HG03439 (cell line): ENCODE data around the gene COPS4.
"Not testable (repeated sequence)": the region's sequence is repeated elsewhere in the genome, so short reads cannot be mapped to it uniquely, and the experiment has no call there.

Experiments
- ATAC-seq: cut with Tn5 transposase; IDR thresholded peaks from one replicate; pipeline ENCODE4 v1.9.1; 2021; ENCODE audit warnings: mild to moderate bottlenecking, moderate library complexity; ENCODE audit not compliant: unreplicated experiment

Gene COPS4

GRCh38 chr4:83034630-83035494, at the start of gene COPS4:
TSS of gene COPS4 (plus strand) at chr4:83035183. CDS start at chr4:83035225, 42 bp downstream.
- peak; percentile 97 for ATAC-seq

GRCh38 chr4:82987519-82987918, 47.5 kb upstream of the COPS4 start:
- ATAC-seq: not testable (repeated sequence)

DNA sequence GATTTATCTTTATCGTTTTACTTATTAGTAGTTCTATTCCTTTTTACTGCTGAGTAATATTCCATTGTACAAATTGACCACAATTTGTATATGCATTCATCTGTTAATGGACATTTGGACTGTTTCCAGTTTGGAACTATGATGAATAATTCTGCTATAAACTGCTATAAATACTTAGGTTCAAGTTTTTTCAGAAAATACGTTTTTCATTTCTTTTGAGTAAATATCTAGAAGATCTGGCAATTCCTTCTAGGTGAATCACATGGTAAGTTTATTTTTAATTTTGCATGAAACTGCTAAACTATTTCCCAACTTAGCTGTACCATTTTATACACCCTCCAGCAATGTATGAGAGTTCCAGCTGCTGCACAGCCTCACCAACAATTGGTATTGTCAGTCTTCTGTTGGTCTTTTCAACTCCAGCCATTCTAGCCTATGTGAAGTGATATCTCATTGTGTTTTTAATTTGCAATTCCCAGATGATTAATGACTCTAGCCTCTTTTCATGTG, 46.6 kb upstream of the COPS4 start:
- no peak for ATAC-seq

GRCh38 chr4:82989575-82990429, 45.2 kb upstream of the COPS4 start:
- peak; percentile 77 for ATAC-seq

GRCh38 chr4:82994834-82995233, 40.1 kb upstream of the COPS4 start:
- no peak for ATAC-seq

- ATAC-seq: no peak
Observed at GRCh38 chr4:82998898-82999297, 36.1 kb upstream of the COPS4 start.

- no peak for ATAC-seq
Observed at GRCh38 chr4:83002329-83002728, 32.7 kb upstream of the COPS4 start.

GRCh38 chr4:83003044-83003791, 31.8 kb upstream of the COPS4 start:
- ATAC-seq: not testable (repeated sequence)

DNA sequence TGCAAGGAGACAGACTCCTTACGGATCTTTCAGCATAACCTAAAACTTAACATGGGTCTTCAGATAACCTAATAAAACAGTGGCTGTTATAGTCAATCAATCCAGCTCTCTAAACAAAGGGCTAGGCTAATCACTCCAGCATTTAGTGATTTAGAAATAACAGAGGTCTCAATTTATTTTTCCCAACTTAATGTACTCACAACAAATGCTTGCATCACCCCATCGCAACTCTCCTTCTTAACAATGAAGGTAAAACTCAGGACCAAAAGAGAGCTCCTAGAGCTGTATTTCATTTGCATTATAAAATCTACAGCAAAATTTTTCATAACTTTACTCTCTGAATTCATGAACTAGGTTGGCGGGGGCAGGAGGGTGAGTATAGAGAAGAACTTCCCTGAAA, 25.5 kb upstream of the COPS4 start:
- no peak for ATAC-seq

- ATAC-seq: no peak
Observed at GRCh38 chr4:83010111-83010521, 24.9 kb upstream of the COPS4 start.

- ATAC-seq: no peak
Observed at GRCh38 chr4:83010522-83011318, 24.3 kb upstream of the COPS4 start, which contains the start of gene LIN54. TSS of gene LIN54 (minus strand) at chr4:83010823. CDS start at chr4:82984844, 25,979 bp downstream.

GRCh38 chr4:83011689-83012199, 23.2 kb upstream of the COPS4 start:
- no peak for ATAC-seq

DNA sequence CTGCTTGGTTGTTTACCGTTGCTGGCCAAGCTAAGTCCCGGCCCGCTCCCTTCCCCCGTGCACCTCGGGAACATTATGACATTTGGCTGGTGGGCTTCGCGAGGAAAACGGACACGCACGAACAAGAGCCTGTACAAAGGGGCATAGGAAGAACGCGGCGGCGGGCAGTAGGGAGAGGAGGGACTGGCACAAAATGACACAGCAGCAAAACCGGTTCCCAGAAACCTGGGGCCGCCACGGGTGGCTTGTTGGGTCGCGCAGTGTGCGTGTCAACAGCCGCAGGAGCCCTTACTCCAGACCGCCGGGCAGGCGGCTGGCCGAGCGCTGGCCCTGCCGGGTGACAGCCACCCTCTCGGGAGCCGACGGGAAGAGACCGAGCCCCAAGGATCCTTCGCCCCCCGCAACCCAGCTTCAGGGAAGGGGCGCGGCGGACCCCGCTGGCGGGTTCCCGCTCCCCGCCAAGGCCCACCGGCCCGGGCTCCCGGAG, 22.7 kb upstream of the COPS4 start:
- peak; percentile 21 for ATAC-seq

DNA sequence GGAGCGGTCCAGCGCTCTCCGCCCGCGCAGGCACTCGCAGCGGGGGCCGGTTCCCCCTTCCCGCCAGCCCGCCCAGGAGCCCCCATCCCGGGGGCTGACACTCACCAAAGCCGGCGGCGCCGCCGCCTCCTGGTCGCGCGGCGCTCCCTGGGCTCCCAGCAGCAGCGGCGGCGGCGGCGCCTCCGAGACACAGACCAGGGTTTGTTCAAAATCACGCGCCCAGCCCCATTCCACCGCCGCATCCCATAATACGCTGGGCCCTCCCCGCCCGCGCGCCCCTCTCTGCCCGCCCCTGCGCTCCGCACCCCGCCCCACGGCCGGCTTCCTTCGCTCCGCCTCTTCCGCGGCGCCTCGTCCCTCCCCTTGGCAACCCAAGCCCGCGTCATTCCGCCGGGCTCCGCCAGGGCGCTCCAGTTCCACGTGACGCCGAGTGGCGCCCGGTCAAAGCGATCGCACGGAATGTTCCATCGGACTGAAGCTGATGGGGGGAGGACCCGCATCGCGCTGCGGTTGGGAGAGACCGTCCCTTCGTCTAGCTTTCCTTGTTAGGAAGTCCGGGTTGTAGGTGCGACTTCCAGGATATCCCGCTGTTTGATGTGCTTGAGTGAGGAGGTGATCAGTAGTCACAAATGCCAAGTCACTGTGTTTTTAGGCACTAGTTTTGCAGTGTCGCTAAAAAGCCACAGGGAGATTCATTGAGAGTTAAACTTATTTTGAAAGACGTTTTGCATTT, 22.1 kb upstream of the COPS4 start:
- ATAC-seq: peak; percentile 84

- ATAC-seq: no peak
Observed at GRCh38 chr4:83013420-83013867, 21.5 kb upstream of the COPS4 start.

GRCh38 chr4:83013902-83014301, 21.1 kb upstream of the COPS4 start:
- ATAC-seq: no peak

DNA sequence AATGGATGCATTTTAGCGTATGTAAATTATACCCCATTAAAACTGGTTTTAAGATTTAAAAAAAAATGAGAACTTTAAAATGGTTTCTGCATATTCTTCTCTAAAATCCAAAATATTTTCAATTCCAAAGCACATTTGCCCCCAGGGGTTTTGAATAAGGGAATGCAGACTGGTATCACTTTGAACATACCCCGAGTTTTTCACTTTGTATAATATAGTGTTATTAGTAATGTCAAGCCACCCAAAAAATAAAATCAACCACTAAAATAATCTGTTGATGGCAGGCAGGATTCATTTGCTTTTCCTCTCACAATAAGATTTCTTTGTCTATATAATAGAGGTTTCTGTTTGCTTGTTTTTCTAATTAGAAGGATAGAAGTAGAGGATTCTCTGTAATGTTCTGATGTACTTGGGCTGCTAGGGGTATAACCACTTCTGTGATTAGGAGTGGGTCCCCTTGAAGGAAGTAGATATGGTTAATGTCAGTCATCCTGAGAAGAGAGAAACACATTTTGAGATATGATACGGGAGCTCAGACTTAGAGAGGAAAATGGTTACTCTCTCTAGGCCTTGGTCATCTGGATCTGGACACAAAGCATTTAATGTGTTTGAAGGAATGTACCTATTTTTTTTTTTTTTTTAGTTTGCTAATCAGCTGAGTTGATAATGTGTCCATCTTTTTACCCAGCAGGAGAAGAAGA, 15.0 kb upstream of the COPS4 start:
- ATAC-seq: no peak
